DND-41 (cell line): ENCODE data around the gene NEMP2.

Source experiments
- ATAC-seq: fragments of 200-7000 bp; cut with Tn5 transposase; 3 replicates; pipeline ENCODE4 v1.9.1; 2021; ENCODE audit warnings: low read depth; ENCODE audit not compliant: insufficient read depth
- DNase-seq: peaks from one replicate; pipeline ENCODE4 v3.0.0-alpha.2; 2020
- H2AFZ ChIP-seq: 2 replicates; pipeline ENCODE4 v1.6.0; 2012; ENCODE audit warnings: low read depth, low read length
- H3K27ac ChIP-seq: 2 replicates; pipeline ENCODE4 v1.5.1; 2012; ENCODE audit warnings: low read length, inconsistent platforms
- H3K27me3 ChIP-seq: fragments of 200-600 bp; sonication (generic); 2 replicates; pipeline ENCODE4 v1.6.0; 2012; ENCODE audit warnings: low read length, mild to moderate bottlenecking, inconsistent platforms; ENCODE audit not compliant: insufficient read depth, poor library complexity
- H3K36me3 ChIP-seq: 2 replicates; pipeline ENCODE4 v1.5.1; 2012; ENCODE audit warnings: low read length, inconsistent platforms; ENCODE audit not compliant: insufficient read depth
- H3K4me1 ChIP-seq: 2 replicates; pipeline ENCODE4 v1.5.1; 2012; ENCODE audit warnings: mild to moderate bottlenecking, low read length; ENCODE audit not compliant: insufficient read depth
- H3K4me2 ChIP-seq: 2 replicates; pipeline ENCODE4 v1.6.0; 2012; ENCODE audit warnings: mild to moderate bottlenecking, moderate library complexity, low read length, inconsistent platforms; ENCODE audit not compliant: insufficient read depth
- H3K4me3 ChIP-seq, 2 experiments: fragments of 200-600 bp in 1 of 2; shearing (Covaris generic) in 1 of 2; 2 replicates each; pipeline ENCODE4 v1.5.1; 2012 to 2016; ENCODE audit warnings: inconsistent platforms in 2 of 2, low read length in 2 of 2, mild to moderate bottlenecking in 2 of 2, low read depth in 1 of 2, moderate library complexity in 1 of 2
- H3K79me2 ChIP-seq: 2 replicates; pipeline ENCODE4 v1.6.0; 2012; ENCODE audit warnings: low read length, inconsistent platforms; ENCODE audit not compliant: insufficient read depth
- H3K9ac ChIP-seq: 2 replicates; pipeline ENCODE4 v1.6.0; 2012; ENCODE audit warnings: low read depth, mild to moderate bottlenecking, inconsistent platforms, low read length, moderate library complexity
- H3K9me3 ChIP-seq: 2 replicates; pipeline ENCODE4 v1.5.1; 2012; ENCODE audit warnings: low read length, moderate library complexity, mild to moderate bottlenecking, inconsistent platforms; ENCODE audit not compliant: insufficient read depth, severe bottlenecking
- H4K20me1 ChIP-seq: 2 replicates; pipeline ENCODE4 v1.6.0; 2012; ENCODE audit warnings: low read length; ENCODE audit not compliant: insufficient read depth
- EZH2 ChIP-seq: IDR thresholded peaks from 3 replicates; pipeline ENCODE4 v1.6.1; 2012; ENCODE audit warnings: borderline replicate concordance, low read depth, mild to moderate bottlenecking, moderate library complexity, low read length, inconsistent platforms; ENCODE audit not compliant: severe bottlenecking
- TF ChIP-seq, protein P1 (sequence below): IDR thresholded peaks from 2 replicates; pipeline ENCODE4 v1.5.1; 2012; ENCODE audit warnings: borderline replicate concordance, low read length, moderate library complexity, mild to moderate bottlenecking; ENCODE audit not compliant: poor library complexity, severe bottlenecking; ENCODE audit errors: extremely low read depth

The NEMP2 gene

DNA sequence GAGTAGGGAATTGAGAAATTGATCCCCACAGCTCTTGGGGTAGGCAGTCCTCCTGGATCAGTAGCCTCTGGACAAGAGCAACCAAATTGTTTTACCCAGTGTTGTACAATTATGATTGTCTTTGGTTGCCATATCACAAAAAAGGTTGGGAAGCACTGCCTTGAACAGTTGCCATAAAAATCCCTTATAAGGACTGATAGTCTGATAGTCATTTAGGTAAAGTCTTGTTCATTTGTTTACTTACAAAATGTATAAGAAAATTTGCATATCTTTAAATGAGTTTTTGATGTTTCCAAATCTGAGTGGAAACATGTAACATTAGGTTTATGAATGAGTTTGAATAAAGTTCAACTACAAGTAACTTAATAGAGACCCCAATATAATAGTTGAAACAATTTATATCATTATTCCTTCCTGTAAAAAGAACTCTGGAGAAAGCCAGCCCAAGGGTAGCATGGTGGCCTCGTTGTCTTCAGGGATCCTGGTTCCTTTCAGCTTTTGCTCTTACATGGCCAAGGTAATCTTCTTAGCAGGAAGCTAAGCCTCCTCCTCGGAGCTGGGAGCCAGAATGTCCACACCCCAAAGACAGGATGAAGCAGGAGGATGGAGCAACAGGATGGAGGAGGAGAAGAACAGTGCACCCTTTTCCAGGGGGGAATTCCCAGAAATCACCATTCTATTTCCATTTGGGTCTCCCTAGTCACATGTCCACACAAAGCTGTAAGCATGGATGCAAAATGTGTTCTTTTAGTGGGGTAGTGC lies 35.7 kb upstream of the NEMP2 start:
- no peaks in the 10 kb centered on the region for H4K20me1 ChIP-seq
- no peak overlapping the region for H2AFZ ChIP-seq
- peaks cover 4% of the 10 kb centered on the region for H3K9me3 ChIP-seq
- H3K79me2 ChIP-seq, result no peaks in the 10 kb centered on the region
- H3K4me3 ChIP-seq, result no peak overlapping the region
- no peak for ATAC-seq
- H3K27me3 ChIP-seq, result no peaks in the 10 kb centered on the region
- H3K9ac ChIP-seq, result no peak overlapping the region
- TF ChIP-seq, protein P1, sequence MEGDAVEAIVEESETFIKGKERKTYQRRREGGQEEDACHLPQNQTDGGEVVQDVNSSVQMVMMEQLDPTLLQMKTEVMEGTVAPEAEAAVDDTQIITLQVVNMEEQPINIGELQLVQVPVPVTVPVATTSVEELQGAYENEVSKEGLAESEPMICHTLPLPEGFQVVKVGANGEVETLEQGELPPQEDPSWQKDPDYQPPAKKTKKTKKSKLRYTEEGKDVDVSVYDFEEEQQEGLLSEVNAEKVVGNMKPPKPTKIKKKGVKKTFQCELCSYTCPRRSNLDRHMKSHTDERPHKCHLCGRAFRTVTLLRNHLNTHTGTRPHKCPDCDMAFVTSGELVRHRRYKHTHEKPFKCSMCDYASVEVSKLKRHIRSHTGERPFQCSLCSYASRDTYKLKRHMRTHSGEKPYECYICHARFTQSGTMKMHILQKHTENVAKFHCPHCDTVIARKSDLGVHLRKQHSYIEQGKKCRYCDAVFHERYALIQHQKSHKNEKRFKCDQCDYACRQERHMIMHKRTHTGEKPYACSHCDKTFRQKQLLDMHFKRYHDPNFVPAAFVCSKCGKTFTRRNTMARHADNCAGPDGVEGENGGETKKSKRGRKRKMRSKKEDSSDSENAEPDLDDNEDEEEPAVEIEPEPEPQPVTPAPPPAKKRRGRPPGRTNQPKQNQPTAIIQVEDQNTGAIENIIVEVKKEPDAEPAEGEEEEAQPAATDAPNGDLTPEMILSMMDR, result no peak
- TF ChIP-seq EZH2, result no peak
- H3K36me3 ChIP-seq, result no peaks in the 10 kb centered on the region
- no peak for DNase-seq
- no peak overlapping the region for H3K4me2 ChIP-seq
- H3K4me1 ChIP-seq, result no peaks in the 10 kb centered on the region
- H3K27ac ChIP-seq, result no peak overlapping the region

DNA sequence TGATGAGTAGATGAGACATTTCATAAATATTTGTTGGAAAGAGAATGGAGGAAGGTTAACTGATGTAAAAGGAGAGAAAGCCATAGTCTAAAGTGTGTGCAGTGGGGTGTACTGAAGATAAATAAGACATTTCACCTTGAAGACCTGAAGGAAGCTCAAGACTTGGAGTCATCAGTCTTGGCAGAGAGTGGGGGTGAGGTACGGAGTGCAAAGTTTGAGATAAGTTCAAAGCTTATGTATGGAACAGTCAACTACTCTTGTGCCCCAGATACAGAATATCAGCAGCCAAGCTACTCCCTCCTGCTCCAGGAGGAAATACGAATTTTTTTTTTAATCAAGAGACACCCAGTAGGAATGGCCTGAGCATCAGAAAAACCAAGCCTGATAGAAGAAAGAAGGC lies 30.3 kb upstream of the NEMP2 start:
- H4K20me1 ChIP-seq, result no peaks in the 10 kb centered on the region
- H3K9me3 ChIP-seq, result peaks cover 4% of the 10 kb centered on the region
- no peak overlapping the region for H2AFZ ChIP-seq
- H3K27ac ChIP-seq, result no peak overlapping the region
- DNase-seq (no peak), ATAC-seq (no peak)
- no peak overlapping the region for H3K4me3 ChIP-seq
- H3K36me3 ChIP-seq, result no peaks in the 10 kb centered on the region
- H3K9ac ChIP-seq, result no peak overlapping the region
- H3K27me3 ChIP-seq, result no peaks in the 10 kb centered on the region
- TF ChIP-seq, protein P1, result no peak
- TF ChIP-seq EZH2, result no peak
- H3K4me2 ChIP-seq, result no peak overlapping the region
- no peaks in the 10 kb centered on the region for H3K4me1 ChIP-seq
- no peaks in the 10 kb centered on the region for H3K79me2 ChIP-seq

DNA sequence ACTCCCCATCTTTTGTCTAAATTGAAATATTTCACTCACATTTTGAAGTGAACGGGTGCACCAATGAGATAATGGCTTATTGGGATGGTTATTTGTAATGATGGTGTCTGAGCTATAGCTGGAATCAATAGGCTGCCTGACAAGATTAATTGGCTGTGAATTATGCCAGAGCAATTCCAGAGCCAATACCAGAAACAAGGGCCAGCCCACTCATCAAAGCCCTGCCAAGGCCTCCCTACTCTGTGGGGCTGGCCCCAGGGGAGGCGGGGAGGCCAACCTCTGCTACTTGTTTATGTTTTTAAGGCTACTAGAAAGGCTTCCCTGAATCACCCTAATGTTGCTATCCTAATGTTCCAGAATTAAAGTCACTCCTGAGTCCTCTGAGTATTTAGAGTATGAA lies 29.1 kb upstream of the NEMP2 start:
- ATAC-seq (no peak), DNase-seq (no peak)
- Histone ChIP-seq H3K27me3 (no peaks in the 10 kb centered on the region), H4K20me1 (no peaks in the 10 kb centered on the region), H3K9me3 (peaks cover 4% of the 10 kb centered on the region), H3K79me2 (no peaks in the 10 kb centered on the region), H3K4me2 (no peak overlapping the region), H3K4me1 (no peaks in the 10 kb centered on the region), H3K27ac (no peak overlapping the region), H3K4me3 (no peak overlapping the region), H3K36me3 (no peaks in the 10 kb centered on the region), H3K9ac (no peak overlapping the region), H2AFZ (no peak overlapping the region)
- TF ChIP-seq, protein P1, result no peak
- TF ChIP-seq EZH2, result no peak

DNA sequence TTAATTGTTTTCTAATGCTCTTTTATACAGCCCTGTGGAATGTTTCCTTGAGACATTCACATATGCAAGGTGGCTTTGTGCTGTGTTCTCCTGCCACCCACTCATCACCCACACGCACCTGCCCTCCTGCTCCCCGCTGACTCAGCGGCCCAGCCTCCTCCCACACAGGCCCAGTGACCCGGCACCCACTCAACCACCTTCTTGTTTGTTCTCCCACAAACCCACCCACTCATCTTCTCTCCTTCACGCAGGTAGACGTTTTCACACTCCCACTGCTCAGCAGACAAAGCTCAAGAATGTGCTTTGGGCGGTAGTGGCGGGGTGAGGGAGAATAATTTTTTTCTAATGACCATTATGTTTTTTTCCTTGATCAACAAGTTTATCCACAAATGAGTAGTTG lies 28.6 kb upstream of the NEMP2 start:
- H3K79me2 ChIP-seq, result no peaks in the 10 kb centered on the region
- H3K4me1 ChIP-seq, result no peaks in the 10 kb centered on the region
- TF ChIP-seq, protein P1, result no peak
- TF ChIP-seq EZH2, result no peak
- no peak overlapping the region for H2AFZ ChIP-seq
- H3K4me3 ChIP-seq, result no peak overlapping the region
- no peak for ATAC-seq
- H3K27me3 ChIP-seq, result no peaks in the 10 kb centered on the region
- H3K4me2 ChIP-seq, result no peak overlapping the region
- no peak overlapping the region for H3K9ac ChIP-seq
- H4K20me1 ChIP-seq, result no peaks in the 10 kb centered on the region
- no peak for DNase-seq
- H3K9me3 ChIP-seq, result peaks cover 4% of the 10 kb centered on the region
- H3K36me3 ChIP-seq, result no peaks in the 10 kb centered on the region
- H3K27ac ChIP-seq, result no peak overlapping the region
